ENCODE measurements around the gene GBE1.
"Not testable (repeated sequence)": the region's sequence is repeated elsewhere in the genome, so short reads cannot be mapped to it uniquely, and the experiment has no call there.

GBE1 gene

GRCh38 chr3:81760924-81761903 is at the start of gene GBE1:
GBE1 (minus strand) TSS chr3:81761645; CDS start chr3:81761517, 128 bp downstream.
- DNase-seq, result peak; percentile 88

GRCh38 chr3:81808900-81809299 is 47.5 kb upstream of the GBE1 start:
- DNase-seq, result no peak

- no peak for DNase-seq
These were observed 38.0 kb upstream of the GBE1 start for GRCh38 chr3:81799403-81799802.

- no peak for DNase-seq
These were observed 32.0 kb upstream of the GBE1 start for GRCh38 chr3:81793410-81793809.

GRCh38 chr3:81790117-81790516 is 28.7 kb upstream of the GBE1 start:
- no peak for DNase-seq

- no peak for DNase-seq
These were observed 28.2 kb upstream of the GBE1 start for GRCh38 chr3:81789691-81790090.

GRCh38 chr3:81788610-81789009 is 27.2 kb upstream of the GBE1 start:
- no peak for DNase-seq

GRCh38 chr3:81788044-81788443 is 26.6 kb upstream of the GBE1 start:
- DNase-seq, result no peak

- DNase-seq, result no peak
These were observed 21.1 kb upstream of the GBE1 start for GRCh38 chr3:81782585-81782984.

- DNase-seq, result no peak
These were observed 17.3 kb upstream of the GBE1 start for GRCh38 chr3:81778678-81779182.

GRCh38 chr3:81776643-81777042 is 15.2 kb upstream of the GBE1 start:
- no peak for DNase-seq

GRCh38 chr3:81770710-81771109 is 9.3 kb upstream of the GBE1 start:
- no peak for DNase-seq

- DNase-seq, result no peak
These were observed 7.9 kb upstream of the GBE1 start for GRCh38 chr3:81769299-81769698.

GRCh38 chr3:81767250-81767859 is 5.9 kb upstream of the GBE1 start:
- DNase-seq, result not testable (repeated sequence)

GRCh38 chr3:81765400-81765799 is 4.0 kb upstream of the GBE1 start:
- DNase-seq, result no peak

- DNase-seq, result no peak
These were observed 3.2 kb upstream of the GBE1 start for GRCh38 chr3:81764665-81765064.

GRCh38 chr3:81764002-81764401 is 2.6 kb upstream of the GBE1 start:
- DNase-seq, result no peak

GRCh38 chr3:81763001-81763400 is 1.6 kb upstream of the GBE1 start:
- DNase-seq, result no peak

- no peak for DNase-seq
These were observed 597 bp upstream of the GBE1 start for GRCh38 chr3:81761904-81762580.

- no peak for DNase-seq
These were observed 1.2 kb downstream of the GBE1 start for GRCh38 chr3:81760215-81760614.

GRCh38 chr3:81758771-81759170 is 2.7 kb downstream of the GBE1 start:
- DNase-seq, result not testable (repeated sequence)

- no peak for DNase-seq
These were observed 3.2 kb downstream of the GBE1 start for GRCh38 chr3:81758275-81758674.

- DNase-seq, result no peak
These were observed 7.9 kb downstream of the GBE1 start for GRCh38 chr3:81753416-81754027.

Data from activated naive CD4-positive, alpha-beta T cell treated with anti-CD3 and anti-CD28 coated beads, Interleukin-2, amount 50 U/mL, for 16 hours (primary cell).